ENCODE measurements around the gene PHEX.
"Not testable (repeated sequence)": the region's sequence is repeated elsewhere in the genome, so short reads cannot be mapped to it uniquely, and the experiment has no call there.

Gene PHEX

GRCh38 chrX:22192419-22193060 lies 160.4 kb downstream of the PHEX start:
- intact Hi-C loops (cut with DNase I), result no loop called here
- peak; percentile 21 to 80 (median 63) for DNase-seq

DNA sequence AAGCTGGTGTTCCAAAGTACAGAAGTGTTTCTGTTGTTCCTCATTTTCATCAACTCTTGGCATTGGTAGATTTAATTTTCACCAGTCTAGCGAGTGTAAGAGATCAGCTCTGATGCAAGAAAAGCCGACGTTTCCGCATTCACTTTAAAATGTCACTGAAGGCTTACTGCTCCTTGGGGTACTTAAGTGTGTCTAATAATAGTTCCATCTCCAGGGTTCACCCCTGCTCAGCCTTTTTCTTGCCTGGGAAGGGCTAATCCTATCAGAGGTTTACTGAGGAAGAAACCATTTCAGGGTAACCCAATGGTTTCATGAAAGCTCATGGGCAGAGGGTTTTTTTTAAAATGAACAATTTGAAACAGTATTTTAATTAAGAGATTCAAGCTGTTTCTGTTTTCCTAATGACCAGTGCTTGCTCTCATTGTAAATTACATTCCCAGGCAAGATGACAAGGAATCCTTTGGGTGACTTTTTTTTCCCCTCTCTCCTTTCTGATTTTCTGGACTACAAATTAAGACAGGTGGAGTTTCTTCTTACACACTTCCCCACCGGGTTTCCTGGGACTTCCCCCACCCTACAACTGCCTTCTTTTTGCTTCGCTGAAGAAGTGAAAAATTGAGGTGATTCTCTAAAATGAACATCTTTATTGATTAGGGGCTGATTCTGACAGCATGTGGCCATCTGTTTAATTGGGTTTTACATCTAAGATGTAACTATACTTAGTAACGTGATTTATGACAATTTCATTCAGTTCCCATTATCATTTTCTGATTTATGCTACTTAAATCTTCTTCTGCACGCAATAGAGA lies 161.9 kb downstream of the PHEX start:
- no peak for DNase-seq
- intact Hi-C loops (cut with DNase I), result no loop called here

DNA sequence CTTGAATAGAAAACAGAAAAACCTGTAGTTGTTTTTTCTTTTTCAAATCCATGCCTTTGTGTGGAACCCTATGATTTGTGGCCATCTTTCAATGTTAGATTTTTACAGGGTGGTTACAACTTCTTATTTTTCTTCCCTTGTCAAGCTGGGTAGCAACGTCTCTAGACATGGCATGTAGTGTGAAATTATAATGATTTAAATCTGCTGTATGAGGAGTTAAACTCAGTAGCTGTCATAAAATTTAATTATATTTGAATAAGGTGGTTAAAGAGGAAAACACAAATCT lies 162.5 kb downstream of the PHEX start:
- intact Hi-C loops (cut with DNase I), result no loop called here

DNA sequence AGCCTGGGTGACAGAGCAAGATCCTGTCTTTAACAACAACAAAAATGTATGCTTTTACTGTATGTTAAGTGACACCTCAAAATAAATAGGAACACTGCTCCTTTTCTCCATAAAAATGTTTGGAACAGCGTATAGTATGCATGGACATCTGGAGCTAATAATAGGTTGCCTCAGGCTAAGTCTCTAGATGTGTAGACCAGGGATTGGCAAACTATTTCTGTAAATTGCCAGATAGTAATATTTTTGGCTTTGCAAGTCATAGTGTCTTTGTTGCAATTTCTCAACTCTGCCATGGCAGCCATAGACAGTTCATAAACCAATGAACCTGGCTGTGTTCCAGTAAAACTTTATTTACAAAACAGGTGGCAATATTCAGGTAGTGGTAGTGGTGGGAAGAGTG lies 164.0 kb downstream of the PHEX start:
- intact Hi-C loops (cut with DNase I), result no loop called here
- no peak for DNase-seq

More for the DNA sequence above, 162.5 kb downstream of the PHEX start:
- DNase-seq, result no peak

DNA sequence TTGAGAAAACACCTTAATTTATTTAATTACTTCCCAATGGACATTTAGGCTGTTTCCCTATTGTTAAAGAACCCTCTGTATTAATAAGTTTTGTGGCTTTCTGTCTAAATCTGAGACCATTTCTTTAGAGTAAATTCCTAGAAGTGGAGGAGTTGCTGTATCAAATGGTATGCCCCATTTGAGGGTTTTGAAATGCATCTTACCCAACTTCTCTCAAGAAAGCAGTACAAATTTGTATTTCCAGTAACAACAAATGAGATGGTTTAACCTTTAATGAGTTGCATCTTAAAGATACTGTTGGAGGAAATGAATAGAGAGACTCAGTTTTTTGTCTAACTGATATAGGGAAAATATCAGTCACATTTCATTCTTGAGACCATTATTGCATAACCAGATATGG lies 170.1 kb downstream of the PHEX start:
- intact Hi-C loops (cut with DNase I), result no loop called here
- DNase-seq, result no peak

GRCh38 chrX:22203186-22203585 lies 171.1 kb downstream of the PHEX start:
- intact Hi-C loops (cut with DNase I), result no loop called here
- DNase-seq, result no peak

DNA sequence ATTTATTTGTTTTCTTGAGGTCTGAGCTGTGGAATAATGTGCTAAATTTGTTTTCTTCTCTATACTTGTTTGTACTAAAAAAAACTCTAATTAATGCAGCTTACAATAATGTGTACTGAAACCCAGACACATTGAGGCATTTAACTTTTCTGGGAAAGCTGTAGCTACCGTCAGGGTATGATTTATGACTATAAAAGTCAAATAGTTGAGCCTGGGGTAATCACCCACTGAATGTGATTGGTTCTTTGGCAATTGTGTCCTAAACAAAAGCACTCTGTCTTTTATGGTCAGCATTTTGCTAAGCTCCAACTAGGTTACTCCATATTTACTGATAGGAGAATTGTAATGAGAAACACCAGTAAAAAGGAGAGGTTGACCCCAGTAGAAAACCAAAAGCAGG lies 174.7 kb downstream of the PHEX start:
- no peak for DNase-seq

GRCh38 chrX:22220941-22221340 lies 188.8 kb downstream of the PHEX start:
- DNase-seq, result no peak
- intact Hi-C loops (cut with DNase I), result no loop called here

More for the DNA sequence above, 174.7 kb downstream of the PHEX start:
- intact Hi-C loops (cut with DNase I), result no loop called here

GRCh38 chrX:22234380-22234779 lies 202.3 kb downstream of the PHEX start:
- intact Hi-C loops (cut with DNase I), result no loop called here
- DNase-seq, result no peak

DNA sequence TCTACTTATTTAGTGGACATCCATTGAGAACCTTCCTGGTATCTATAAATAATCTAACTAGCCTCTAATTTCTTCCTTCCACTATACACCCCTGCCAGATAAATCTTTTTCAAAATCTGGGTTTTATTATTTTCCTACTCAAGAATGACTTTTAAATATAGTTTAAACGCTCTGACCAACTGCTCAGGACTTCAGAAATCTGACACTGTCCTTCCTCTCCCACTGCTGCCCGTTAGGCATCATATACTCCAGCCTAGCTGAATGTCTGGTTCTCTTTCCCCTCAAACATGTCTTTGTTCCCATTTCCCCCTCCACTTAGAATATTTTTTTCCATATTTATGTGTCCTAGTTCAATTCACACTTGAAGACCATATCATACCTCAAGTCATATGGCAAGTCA lies 205.4 kb downstream of the PHEX start:
- intact Hi-C loops (cut with DNase I), result no loop called here
- no peak for DNase-seq

DNA sequence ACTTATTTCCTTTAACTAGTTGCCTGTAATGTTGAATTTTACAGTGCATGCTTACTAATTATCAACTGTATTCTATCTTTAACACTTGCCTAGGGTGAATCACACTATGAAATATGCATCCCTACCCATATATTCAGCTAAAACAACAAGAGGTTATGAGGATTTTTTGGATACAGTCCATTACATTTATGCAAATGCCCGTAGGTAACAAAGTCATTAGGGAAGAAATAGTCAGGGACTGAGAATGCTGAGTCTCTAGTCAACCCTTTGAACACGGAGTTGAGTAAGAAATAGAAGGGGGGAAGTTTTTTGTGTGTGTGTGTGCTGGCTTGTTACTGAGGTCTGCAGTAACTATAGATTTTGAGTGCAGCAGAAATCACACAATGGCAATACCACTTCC lies 214.5 kb downstream of the PHEX start:
- intact Hi-C loops (cut with DNase I), result no loop called here
- no peak for DNase-seq

DNA sequence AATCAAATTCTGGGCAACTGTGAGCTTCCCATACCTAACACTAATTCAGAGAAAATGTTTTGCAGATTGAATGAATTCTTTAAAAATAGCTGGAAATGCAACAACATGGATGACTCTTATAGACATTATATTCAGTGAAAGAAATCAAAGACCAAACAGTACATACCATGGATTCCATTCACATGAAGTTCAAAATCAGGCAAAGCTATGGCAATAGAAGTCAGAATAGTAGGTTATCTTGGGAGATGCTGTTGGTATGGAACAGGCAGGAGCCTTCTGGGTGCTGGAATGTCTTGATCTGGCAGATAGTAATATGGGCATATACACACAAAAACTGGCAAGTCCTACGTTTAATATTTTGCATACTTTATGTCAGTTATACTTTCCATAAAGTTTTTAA lies 215.0 kb downstream of the PHEX start:
- intact Hi-C loops (cut with DNase I), result no loop called here

GRCh38 chrX:22248401-22248800 lies 216.3 kb downstream of the PHEX start:
- no peak for DNase-seq
- intact Hi-C loops (cut with DNase I), result no loop called here

More for the DNA sequence above, 215.0 kb downstream of the PHEX start:
- no peak for DNase-seq

- intact Hi-C loops (cut with DNase I), result no loop called here
- DNase-seq, result no peak
These were observed 217.2 kb downstream of the PHEX start for GRCh38 chrX:22249371-22249770.

GRCh38 chrX:22268706-22269105 lies 236.6 kb downstream of the PHEX start:
- DNase-seq, result no peak
- intact Hi-C loops (cut with DNase I), result no loop called here

DNA sequence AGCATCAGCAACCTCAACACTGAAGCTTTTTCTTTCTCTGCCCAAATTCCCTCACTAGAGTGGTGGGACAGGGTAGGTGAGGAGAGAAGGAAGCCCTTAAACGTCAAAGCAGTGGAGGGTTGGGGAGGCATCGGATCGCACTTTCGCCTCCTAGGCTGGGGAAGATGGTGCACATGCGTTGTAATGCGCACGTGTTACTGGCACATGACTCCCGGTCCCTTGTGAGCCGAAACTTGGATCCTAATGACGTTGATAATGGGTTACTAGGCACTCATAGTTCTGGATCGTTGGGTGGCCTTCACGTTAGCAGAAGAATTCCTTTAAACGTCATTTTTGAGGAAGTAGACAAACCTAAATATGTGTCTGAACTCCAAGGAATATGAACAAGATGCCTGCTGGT lies 240.5 kb downstream of the PHEX start, which contains the start of gene CBLL2:
TSS of gene CBLL2 (plus strand) at position 301 of the 400 bp plus-strand sequence. CDS start at position 380, 79 bp downstream.
- intact Hi-C loops (cut with DNase I), result no loop called here
- DNase-seq, result no peak

DNA sequence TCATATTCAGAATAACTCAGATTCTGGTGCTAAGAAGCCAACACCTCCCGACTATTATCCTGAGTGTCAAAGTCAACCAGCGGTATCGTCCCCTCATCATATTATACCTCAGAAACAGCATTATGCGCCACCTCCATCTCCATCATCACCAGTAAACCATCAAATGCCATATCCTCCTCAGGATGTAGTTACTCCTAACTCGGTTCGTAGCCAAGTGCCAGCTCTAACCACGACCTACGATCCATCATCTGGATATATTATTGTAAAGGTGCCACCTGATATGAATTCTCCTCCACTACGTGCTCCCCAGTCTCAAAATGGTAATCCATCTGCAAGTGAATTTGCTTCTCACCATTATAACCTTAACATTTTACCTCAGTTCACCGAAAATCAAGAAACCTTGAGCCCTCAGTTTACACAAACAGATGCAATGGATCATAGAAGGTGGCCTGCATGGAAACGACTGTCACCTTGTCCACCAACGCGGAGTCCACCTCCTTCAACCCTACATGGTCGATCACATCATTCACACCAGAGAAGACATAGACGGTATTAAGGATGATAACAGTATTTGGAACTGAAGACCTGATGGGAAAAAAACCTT lies 241.7 kb downstream of the PHEX start:
- no peak for DNase-seq
- intact Hi-C loops (cut with DNase I), result no loop called here

GRCh38 chrX:22276781-22277180 lies 244.7 kb downstream of the PHEX start:
- DNase-seq, result no peak
- intact Hi-C loops (cut with DNase I), result no loop called here

- DNase-seq, result no peak
- intact Hi-C loops (cut with DNase I), result no loop called here
These were observed 246.2 kb downstream of the PHEX start for GRCh38 chrX:22278375-22278774.

- DNase-seq; intact Hi-C loops (cut with DNase I): not testable (repeated sequence)
These were observed 257.1 kb downstream of the PHEX start for GRCh38 chrX:22289209-22289608.

DNA sequence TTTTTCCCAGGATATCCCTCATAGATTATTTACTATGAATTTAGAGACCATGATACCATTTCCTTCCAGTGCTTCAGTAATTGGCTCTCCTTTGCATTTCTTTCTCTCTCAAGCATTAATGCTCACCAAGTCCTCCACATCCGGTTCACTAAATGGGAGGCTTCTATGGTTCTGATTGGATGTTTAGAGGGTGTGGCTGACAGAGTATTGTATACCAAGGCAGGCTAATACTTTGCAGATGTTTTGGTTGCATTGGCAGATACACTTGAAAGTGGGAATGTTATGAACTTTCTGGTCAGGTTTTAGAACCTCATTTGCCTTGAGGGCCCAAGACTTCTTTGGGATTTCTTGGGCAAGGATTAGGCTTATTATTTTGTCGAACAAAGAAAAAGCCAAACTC lies 264.7 kb downstream of the PHEX start:
- intact Hi-C loops (cut with DNase I), result no loop called here
- no peak for DNase-seq

Measured in head of caudate nucleus (tissue), 42 donors.